ENCODE results near the gene SLC15A4.

Gene SLC15A4

DNA sequence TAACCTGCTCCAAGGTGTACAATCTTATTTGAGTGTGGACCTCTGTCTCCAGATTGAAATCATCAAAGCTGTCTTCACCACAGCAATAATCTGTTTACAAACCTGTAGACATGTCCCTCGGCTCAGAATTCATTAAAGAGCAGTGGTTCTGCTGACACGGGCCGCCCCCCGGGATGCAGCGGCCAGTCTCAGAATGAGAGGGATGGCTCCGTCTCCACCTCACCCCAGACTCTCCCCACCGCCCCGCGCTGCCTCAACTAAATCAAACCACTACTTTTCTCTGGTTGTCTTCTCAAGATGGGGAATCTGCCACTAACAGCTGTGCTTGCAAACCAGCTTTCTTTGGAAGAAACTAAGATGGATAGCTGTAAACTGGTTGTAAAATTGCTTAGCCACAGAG, 56.2 kb downstream of the SLC15A4 start:
- no peak for DNase-seq
- intact Hi-C loops (cut with DNase I) = no loop called here

DNA sequence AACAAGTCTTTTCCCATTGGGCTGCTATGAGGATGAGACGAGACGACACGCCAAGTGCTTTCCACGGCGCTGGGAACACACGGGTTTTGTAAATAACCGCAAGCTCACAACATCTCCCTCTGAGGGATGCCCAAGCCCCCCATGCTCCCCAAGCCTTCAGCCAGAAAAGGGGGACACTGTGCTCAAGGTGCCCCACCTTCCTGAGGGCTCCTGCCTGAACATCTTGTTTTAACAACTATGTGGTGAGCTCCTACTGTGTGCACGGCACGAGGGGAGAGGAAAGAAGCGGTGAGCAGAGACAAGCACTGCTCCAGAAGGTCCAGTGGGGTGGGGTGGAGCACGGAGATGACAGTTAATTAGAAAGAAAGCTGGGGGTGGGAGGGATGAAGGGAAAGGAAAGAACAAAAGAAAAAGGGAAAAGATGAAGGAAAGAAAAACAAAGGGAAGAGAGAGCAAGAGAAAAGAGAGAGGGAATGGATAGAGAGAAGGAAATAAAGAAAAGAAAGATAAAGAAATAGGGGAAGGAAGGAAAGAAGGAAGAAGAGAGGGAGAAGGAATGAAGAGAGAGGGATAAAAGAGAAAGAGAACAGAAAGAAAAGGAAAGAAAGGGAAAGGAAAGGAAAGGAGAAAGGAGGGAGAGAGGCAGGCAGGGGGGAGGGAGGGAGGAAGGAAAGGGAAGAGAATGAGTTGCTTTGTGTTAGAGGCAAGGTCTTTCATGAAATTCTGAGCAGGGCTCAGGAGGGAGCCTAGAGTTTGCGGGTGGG, 56.8 kb downstream of the SLC15A4 start:
- no peak for DNase-seq

DNA sequence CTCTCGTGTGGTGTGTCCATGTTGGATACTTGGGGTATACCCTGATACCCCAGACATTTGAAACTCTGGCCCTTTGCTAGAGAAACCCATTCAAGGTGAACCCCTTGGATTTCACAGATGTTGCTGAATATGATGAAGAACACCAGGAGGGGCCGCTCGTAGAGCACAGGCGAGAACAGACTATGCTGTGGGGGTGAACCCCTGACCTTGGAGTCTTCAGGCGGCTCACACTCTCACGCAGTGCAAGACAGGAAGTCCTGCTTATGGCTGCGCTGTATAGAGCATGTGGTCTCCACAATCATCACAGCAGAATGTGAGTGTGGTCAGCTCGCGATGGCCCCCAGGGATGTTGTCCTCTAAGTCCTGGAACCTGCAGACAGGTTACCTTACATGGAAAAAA, 60.4 kb downstream of the SLC15A4 start:
- intact Hi-C loops (cut with DNase I) = no loop called here
- no peak for DNase-seq

More for the DNA sequence above, 56.8 kb downstream of the SLC15A4 start:
- intact Hi-C loops (cut with DNase I) = no loop called here

DNA sequence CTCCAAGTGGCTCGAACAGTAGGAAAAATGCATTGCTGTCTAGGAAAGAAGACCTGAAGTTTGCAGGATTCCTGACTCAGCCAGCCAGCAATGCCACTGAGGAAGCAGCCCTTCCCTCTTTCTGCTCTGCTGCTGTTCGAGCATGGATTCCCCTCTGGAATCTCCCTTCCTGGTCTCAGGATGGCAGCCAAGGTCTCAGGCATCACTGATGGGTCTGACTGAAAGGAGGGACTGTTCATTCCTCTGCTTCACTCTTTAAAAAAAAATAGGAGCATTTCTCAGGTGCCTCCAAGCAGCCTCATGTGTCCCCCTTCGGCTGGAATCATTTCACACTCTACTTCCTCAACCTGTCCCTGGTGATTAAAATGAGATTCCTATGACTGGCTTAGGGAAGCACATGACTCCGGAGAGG, 62.4 kb downstream of the SLC15A4 start:
- intact Hi-C loops (cut with DNase I) = no loop called here
- no peak for DNase-seq

DNA sequence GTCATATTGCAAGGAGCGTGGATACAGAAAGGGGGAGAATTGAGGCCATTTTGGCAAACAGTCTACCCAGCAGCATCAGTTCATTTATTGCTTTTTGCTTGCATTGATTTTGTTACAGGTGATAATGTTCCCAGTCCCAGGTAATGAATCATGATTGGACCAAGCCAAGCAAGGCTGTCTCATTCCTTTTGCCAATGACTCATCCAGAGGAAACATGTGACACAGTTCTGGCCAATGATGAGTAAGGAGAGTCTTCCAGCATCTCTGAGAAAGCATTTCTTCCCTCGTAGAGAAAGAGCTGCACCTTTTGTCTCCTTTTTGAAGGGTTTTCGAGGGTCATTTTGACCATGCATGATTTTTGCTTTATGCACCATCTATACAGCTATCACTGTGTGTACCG, 68.2 kb downstream of the SLC15A4 start:
- intact Hi-C loops (cut with DNase I) = no loop called here

DNA sequence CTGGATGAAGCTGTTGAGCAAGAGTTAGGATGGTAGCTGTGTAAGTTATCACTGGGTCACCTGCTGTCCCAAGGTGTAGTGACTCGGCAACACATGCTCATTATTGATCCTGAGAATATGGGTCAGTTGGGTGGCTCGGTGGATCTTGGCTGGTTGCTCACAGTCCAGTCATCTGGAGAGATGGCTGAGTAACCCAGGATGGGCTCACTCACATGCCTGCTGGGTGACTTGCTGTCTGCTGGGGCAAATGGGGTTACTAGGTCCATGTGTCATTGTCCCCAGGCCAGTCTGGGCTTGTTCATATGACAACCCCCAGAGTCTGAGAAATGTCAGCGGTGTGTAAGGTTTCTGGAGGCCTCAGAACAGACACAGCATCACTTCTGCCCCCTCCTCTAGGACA, 69.5 kb downstream of the SLC15A4 start:
- intact Hi-C loops (cut with DNase I) = no loop called here
- DNase-seq = no peak

More for the DNA sequence above, 68.2 kb downstream of the SLC15A4 start:
- DNase-seq = no peak

DNA sequence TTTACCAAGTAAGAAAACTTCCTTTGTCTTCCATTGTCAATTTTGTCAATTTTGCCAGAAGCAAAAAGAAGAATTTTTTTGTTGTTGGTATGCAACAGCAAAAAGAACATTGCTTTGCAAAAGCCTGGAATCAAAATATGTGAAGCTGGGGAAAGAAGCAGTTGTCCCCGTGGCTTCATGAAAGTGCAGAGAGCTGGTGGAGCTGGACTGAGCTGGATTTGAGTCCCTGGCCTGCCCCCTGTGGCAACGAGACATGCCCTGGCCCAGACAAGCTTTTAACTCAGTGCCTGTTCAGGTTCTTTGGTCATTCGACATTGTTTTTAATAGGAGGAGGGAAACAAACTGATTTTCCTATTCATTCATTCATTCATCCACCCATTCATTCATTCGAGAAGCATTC, 70.3 kb downstream of the SLC15A4 start:
- intact Hi-C loops (cut with DNase I) = no loop called here
- no peak for DNase-seq

DNA sequence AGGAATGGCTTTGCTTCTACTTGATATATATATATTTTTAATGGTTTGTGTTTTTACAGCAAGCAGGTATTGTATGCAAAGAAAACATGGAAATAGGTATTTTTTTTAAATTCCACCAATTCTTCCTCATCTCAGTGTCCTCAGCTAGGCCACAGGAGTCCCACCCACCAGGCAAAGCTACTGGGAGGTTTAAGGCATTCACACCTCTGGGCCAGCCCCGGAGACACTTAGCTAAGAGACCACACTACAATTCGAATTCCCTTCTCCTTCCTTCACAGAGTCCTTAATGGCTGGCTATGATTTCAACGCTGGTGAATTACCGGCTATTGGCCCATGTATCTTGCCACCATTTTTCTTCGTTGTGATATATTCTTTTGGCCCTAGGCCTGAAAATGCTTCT, 71.4 kb downstream of the SLC15A4 start:
- intact Hi-C loops (cut with DNase I) = no loop called here
- DNase-seq = no peak

DNA sequence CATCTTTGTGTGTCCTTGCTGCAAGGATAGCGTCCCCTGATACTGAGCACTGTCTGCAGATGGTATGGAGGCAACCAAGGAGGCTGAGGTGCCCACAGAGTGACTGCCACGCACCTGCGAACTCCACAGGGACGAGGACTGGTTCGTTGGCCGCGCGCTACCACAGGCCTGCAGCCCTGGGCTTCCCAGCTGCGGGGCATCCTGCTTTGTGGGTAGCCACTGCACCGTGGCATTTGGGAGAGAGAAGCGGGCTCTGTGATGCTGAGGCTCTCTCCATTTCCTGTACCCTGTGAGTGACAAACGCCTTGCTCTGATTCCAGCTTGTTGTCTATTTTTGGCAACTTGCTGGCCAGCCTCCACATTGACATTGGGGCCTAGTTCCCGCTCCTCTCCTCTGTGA, 76.3 kb downstream of the SLC15A4 start:
- intact Hi-C loops (cut with DNase I) = no loop called here
- DNase-seq = no peak

DNA sequence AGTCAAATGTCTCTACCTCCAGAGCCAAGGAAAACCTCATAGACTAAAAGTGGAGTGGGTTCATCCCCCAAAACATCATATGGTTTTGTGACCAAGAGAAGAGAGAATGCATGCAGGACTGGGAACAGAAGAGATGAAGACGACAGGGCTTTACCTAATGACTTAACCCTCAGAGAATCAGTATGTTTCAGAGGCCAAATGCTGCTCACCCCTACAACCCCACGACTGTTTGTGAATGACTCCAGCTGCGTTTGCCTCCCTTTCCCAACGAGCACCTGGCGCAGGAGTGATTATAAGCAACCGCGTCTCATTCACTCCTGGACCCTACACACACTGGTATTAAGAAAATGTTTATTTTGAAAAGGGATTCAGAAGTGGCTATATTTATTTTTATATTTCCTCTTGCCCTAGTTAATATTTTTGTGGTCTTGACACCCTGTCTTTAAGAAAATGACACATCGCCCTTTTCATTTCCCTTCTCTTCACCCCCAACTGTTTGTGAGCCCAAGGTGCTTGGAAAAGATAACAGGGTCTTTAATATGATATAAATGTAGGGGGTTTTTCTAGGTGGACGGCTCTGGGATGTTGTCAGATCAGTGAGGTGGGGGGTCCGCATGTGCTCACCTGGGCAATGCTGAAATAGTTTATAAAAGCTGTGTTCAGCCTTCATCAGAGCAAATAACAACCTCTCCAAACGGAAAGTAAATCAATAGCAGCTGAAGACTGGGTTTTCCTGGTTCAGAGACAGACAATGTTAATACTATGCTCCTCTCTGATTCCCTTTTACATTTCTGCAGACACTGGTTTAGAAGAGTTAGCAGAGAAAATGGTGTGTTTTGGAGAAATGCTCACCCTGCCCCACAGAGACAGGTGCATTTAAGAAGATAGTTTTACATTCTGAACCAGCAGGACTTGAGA, 77.7 kb downstream of the SLC15A4 start:
- intact Hi-C loops (cut with DNase I) = no loop called here
- DNase-seq = no peak

DNA sequence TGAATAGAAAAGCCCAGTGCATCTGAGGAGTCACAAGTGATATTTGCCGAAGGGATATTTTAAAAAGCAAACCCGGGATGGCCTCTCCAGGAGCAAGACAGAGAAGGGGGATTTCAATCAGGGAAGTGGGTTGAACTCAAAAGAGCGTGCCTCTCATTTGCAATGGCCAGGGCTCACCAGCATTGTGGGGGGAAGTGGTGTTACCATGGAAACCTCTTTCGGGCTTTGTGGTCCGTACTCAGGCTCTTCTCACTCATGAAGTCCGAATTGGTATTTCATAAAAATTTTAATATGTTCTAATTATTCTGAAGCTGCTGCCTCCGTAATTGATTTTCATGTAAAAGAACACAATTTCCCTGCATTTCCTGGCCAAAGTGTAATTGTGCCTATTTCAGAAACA, 79.8 kb downstream of the SLC15A4 start:
- intact Hi-C loops (cut with DNase I) = no loop called here
- no peak for DNase-seq

Measured in posterior cingulate gyrus (tissue), 11 donors.